HEK293 (cell line): ENCODE data around the gene PPP5C.

Experiments
- CTCF ChIA-PET: fragments of 350-600 bp; formaldehyde crosslinking; extraction: SDS; loops from one replicate; lab custom pipeline; 2021; ENCODE audit warnings: antibody characterized with exemption; lab: Yijun Ruan, JAX
- POLR2A ChIA-PET: fragments of 300-600 bp; formaldehyde crosslinking; extraction: SDS; loops from one replicate; lab custom pipeline; 2020; ENCODE audit warnings: antibody characterized with exemption, inconsistent platforms; lab: Yijun Ruan, JAX
- H3K27ac ChIP-seq: fragments of 200-500 bp; sonication (Bioruptor generic); 2 replicates; pipeline ENCODE4 v1.5.1; 2014; ENCODE audit warnings: low read depth, low read length, control low read depth, inconsistent platforms; ENCODE audit errors: extremely low read depth
- H3K36me3 ChIP-seq, 2 experiments: fragments of 200-500 bp in 1 of 2; sonication (Bioruptor generic) in 1 of 2; 1 replicate in 1 of 2; 2 replicates in 1 of 2; pipeline ENCODE4 v1.5.1; 2014 to 2017; ENCODE audit warnings: inconsistent platforms in 2 of 2, low read length in 2 of 2; ENCODE audit not compliant: control insufficient read depth in 2 of 2, insufficient read depth in 1 of 2
- H3K4me1 ChIP-seq: fragments of 200-500 bp; sonication (Bioruptor generic); 2 replicates; pipeline ENCODE4 v1.5.1; 2014; ENCODE audit warnings: mild to moderate bottlenecking, low read length, inconsistent platforms; ENCODE audit not compliant: control insufficient read depth, insufficient read depth
- H3K4me3 ChIP-seq: 2 replicates; pipeline ENCODE4 v1.5.1; 2011; ENCODE audit warnings: low read depth, mild to moderate bottlenecking, control low read depth, low read length, moderate library complexity
- H3K9me3 ChIP-seq: fragments of 200-500 bp; sonication (Bioruptor generic); 2 replicates; pipeline ENCODE4 v1.5.1; 2014; ENCODE audit warnings: low read depth, low read length, inconsistent platforms; ENCODE audit not compliant: control insufficient read depth, insufficient read depth
- OVOL3 ChIP-seq: fragments of 450-650 bp; formaldehyde crosslinking; IDR thresholded peaks from 2 replicates; pipeline ENCODE4 v1.5.1; 2016; ENCODE audit warnings: missing biosample characterization, missing genetic modification characterization
- TCF7L2 ChIP-seq: IDR thresholded peaks from 2 replicates; pipeline ENCODE4 v1.6.1; 2011; ENCODE audit warnings: low read depth, mild to moderate bottlenecking, inconsistent platforms, low read length, moderate library complexity, borderline replicate concordance
- YY2 ChIP-seq: fragments of 450-650 bp; formaldehyde crosslinking; IDR thresholded peaks from 2 replicates; pipeline ENCODE4 v1.5.1; 2016; ENCODE audit warnings: missing biosample characterization, missing genetic modification characterization
- ZBTB21 ChIP-seq: fragments of 450-650 bp; formaldehyde crosslinking; IDR thresholded peaks from 2 replicates; pipeline ENCODE4 v1.5.1; 2017; ENCODE audit warnings: missing biosample characterization, missing genetic modification characterization
- ZNF148 ChIP-seq: fragments of 450-650 bp; formaldehyde crosslinking; IDR thresholded peaks from 2 replicates; pipeline ENCODE4 v1.5.0; 2017; ENCODE audit warnings: missing biosample characterization, missing genetic modification characterization, borderline replicate concordance
- ZNF202 ChIP-seq: fragments of 450-650 bp; formaldehyde crosslinking; IDR thresholded peaks from 2 replicates; pipeline ENCODE4 v1.5.1; 2016; ENCODE audit warnings: missing biosample characterization, missing genetic modification characterization, borderline replicate concordance
- ZNF362 ChIP-seq: fragments of 450-650 bp; formaldehyde crosslinking; IDR thresholded peaks from 2 replicates; pipeline ENCODE4 v1.5.1; 2016; ENCODE audit warnings: missing biosample characterization, missing genetic modification characterization
- ZNF473 ChIP-seq: fragments of 450-650 bp; formaldehyde crosslinking; IDR thresholded peaks from 2 replicates; pipeline ENCODE4 v1.5.1; 2017; ENCODE audit warnings: missing biosample characterization, missing genetic modification characterization
- ZNF623 ChIP-seq: fragments of 450-650 bp; formaldehyde crosslinking; IDR thresholded peaks from 2 replicates; pipeline ENCODE4 v1.5.1; 2016; ENCODE audit warnings: missing biosample characterization, missing genetic modification characterization
- ZNF76 ChIP-seq: fragments of 450-650 bp; formaldehyde crosslinking; IDR thresholded peaks from 2 replicates; pipeline ENCODE4; 2016; ENCODE audit warnings: low read depth, missing biosample characterization, missing genetic modification characterization, borderline replicate concordance
- ZNF792 ChIP-seq: fragments of 450-650 bp; formaldehyde crosslinking; IDR thresholded peaks from 2 replicates; pipeline ENCODE4 v1.5.1; 2016; ENCODE audit warnings: missing biosample characterization, missing genetic modification characterization
- ZSCAN23 ChIP-seq: fragments of 450-650 bp; formaldehyde crosslinking; IDR thresholded peaks from 2 replicates; pipeline ENCODE4 v1.5.1; 2016; ENCODE audit warnings: missing biosample characterization, missing genetic modification characterization
- TF ChIP-seq, protein P1 (sequence below): fragments of 450-650 bp; formaldehyde crosslinking; IDR thresholded peaks from 2 replicates; pipeline ENCODE4 v1.5.1; 2017; ENCODE audit warnings: missing biosample characterization, missing genetic modification characterization
- TF ChIP-seq, protein P2 (sequence below): fragments of 450-650 bp; formaldehyde crosslinking; IDR thresholded peaks from 2 replicates; pipeline ENCODE4 v1.5.1; 2016; ENCODE audit warnings: missing biosample characterization, missing genetic modification characterization

Gene PPP5C

DNA sequence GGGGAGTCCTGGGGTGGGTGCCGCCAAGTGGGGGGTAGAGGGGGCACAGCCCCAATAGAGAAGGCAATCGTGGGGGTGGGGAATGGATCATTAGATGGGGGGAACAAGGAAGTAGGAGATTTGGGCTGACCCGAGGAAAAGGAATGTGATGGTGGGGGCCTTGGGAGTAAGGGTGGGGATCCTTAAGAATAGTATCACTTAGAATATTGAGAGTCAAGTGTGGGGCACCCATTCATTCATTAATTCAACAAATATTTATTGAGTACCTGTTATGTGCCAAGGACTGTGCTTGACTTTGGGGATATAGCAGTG, 641 bp downstream of the PPP5C start (continued):
- TF ChIP-seq, protein P1, sequence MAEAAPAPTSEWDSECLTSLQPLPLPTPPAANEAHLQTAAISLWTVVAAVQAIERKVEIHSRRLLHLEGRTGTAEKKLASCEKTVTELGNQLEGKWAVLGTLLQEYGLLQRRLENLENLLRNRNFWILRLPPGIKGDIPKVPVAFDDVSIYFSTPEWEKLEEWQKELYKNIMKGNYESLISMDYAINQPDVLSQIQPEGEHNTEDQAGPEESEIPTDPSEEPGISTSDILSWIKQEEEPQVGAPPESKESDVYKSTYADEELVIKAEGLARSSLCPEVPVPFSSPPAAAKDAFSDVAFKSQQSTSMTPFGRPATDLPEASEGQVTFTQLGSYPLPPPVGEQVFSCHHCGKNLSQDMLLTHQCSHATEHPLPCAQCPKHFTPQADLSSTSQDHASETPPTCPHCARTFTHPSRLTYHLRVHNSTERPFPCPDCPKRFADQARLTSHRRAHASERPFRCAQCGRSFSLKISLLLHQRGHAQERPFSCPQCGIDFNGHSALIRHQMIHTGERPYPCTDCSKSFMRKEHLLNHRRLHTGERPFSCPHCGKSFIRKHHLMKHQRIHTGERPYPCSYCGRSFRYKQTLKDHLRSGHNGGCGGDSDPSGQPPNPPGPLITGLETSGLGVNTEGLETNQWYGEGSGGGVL (tag by site-specific recombination): peak; percentile 99

GRCh38 chr19:46347985-46348384, 1.1 kb downstream of the PPP5C start:
- Histone ChIP-seq H3K27ac (no peak overlapping the region), H3K9me3 (no peaks in the 10 kb centered on the region), H3K4me3 (peak overlapping the region; percentile 98), H3K4me1 (peaks cover 19% of the 10 kb centered on the region), H3K36me3 (peaks cover 6 to 35% of the 10 kb centered on the region in 2 experiments; a peak in 2 of 3 replicates)
- ChIA-PET CTCF (interaction anchor here (0.5 to 3.1 kb wide), 19 partner anchors 10 to 357 kb away, joined by 3 to 31 read pairs (median 5); no protein-coding TSS in a partner anchor), POLR2A (no interaction called here)
- TF ChIP-seq ZNF202 (tag by site-specific recombination) (no peak), ZNF623 (tag by site-specific recombination) (peak; percentile 91), OVOL3 (no peak), TCF7L2 (no peak), ZNF473 (tag by site-specific recombination) (no peak), ZNF792 (tag by site-specific recombination) (no peak), ZNF362 (tag by site-specific recombination) (0 out of 2 replicates have a peak, but pooled peaks have one; percentile 35), ZNF148 (tag by site-specific recombination) (no peak), ZBTB21 (tag by site-specific recombination) (no peak), ZSCAN23 (no peak), YY2 (tag by site-specific recombination) (no peak), ZNF76 (tag by site-specific recombination) (no peak)
- TF ChIP-seq, protein P2, sequence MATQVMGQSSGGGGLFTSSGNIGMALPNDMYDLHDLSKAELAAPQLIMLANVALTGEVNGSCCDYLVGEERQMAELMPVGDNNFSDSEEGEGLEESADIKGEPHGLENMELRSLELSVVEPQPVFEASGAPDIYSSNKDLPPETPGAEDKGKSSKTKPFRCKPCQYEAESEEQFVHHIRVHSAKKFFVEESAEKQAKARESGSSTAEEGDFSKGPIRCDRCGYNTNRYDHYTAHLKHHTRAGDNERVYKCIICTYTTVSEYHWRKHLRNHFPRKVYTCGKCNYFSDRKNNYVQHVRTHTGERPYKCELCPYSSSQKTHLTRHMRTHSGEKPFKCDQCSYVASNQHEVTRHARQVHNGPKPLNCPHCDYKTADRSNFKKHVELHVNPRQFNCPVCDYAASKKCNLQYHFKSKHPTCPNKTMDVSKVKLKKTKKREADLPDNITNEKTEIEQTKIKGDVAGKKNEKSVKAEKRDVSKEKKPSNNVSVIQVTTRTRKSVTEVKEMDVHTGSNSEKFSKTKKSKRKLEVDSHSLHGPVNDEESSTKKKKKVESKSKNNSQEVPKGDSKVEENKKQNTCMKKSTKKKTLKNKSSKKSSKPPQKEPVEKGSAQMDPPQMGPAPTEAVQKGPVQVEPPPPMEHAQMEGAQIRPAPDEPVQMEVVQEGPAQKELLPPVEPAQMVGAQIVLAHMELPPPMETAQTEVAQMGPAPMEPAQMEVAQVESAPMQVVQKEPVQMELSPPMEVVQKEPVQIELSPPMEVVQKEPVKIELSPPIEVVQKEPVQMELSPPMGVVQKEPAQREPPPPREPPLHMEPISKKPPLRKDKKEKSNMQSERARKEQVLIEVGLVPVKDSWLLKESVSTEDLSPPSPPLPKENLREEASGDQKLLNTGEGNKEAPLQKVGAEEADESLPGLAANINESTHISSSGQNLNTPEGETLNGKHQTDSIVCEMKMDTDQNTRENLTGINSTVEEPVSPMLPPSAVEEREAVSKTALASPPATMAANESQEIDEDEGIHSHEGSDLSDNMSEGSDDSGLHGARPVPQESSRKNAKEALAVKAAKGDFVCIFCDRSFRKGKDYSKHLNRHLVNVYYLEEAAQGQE (tag by site-specific recombination): no peak
